Loucy (cell line): ENCODE data around the gene ABCA8.
"Not testable (repeated sequence)": the region's sequence is repeated elsewhere in the genome, so short reads cannot be mapped to it uniquely, and the experiment has no call there.

Source experiments
- EZH2phosphoT487 ChIP-seq: fragments of 200-600 bp; IDR thresholded peaks from 2 replicates; pipeline ENCODE4 v1.6.1; 2018; ENCODE audit warnings: antibody characterized with exemption, mild to moderate bottlenecking, moderate library complexity, borderline replicate concordance
- TF ChIP-seq, protein P1 (sequence below): fragments of 200-600 bp; sonication (generic); conservative IDR thresholded peaks from 2 replicates; pipeline ENCODE4 v1.5.1; 2014; ENCODE audit warnings: mild to moderate bottlenecking, antibody characterized with exemption, low read length

DNA sequence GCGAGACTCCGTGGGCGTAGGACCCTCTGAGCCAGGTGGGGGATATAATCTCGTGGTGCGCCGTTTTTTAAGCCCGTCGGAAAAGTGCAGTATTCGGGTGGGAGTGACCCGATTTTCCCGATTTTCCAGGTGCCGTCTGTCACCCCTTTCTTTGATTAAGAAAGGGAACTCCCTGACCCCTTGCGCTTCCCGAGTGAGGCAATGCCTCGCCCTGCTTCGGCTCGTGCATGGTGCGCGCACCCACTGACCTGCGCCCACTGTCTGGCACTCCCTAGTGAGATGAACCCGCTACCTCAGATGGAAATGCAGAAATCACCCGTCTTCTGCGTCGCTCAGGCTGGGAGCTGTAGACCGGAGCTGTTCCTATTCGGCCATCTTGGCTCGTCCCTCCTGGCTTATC is 49.6 kb upstream of the ABCA8 start:
- TF ChIP-seq, protein P1, sequence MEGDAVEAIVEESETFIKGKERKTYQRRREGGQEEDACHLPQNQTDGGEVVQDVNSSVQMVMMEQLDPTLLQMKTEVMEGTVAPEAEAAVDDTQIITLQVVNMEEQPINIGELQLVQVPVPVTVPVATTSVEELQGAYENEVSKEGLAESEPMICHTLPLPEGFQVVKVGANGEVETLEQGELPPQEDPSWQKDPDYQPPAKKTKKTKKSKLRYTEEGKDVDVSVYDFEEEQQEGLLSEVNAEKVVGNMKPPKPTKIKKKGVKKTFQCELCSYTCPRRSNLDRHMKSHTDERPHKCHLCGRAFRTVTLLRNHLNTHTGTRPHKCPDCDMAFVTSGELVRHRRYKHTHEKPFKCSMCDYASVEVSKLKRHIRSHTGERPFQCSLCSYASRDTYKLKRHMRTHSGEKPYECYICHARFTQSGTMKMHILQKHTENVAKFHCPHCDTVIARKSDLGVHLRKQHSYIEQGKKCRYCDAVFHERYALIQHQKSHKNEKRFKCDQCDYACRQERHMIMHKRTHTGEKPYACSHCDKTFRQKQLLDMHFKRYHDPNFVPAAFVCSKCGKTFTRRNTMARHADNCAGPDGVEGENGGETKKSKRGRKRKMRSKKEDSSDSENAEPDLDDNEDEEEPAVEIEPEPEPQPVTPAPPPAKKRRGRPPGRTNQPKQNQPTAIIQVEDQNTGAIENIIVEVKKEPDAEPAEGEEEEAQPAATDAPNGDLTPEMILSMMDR: not testable (repeated sequence)
- not testable (repeated sequence) for TF ChIP-seq EZH2phosphoT487
